ENCODE measurements around the gene ASTN2. TPM values are rescaled to one million over a fixed set of nuclear protein-coding genes. Genes with fewer than 3 reads are reported as not detected.

The ASTN2 gene
- total and polyA plus RNA-seq, 2 experiments from 2014 or later = 5.6 to 7.7 TPM

GRCh38 chr9:117400171-117400570, 14.7 kb downstream of the ASTN2 start:
- TF ChIP-seq CTCF (IDR thresholded peaks at IDR 0.05; ENCODE audit: low read depth, low read length) = no peak
- H3K4me3 ChIP-seq = no peak overlapping the region
- H3K9me3 ChIP-seq (ENCODE audit: low read depth) = no peaks in the 10 kb centered on the region
- DNase-seq (ENCODE audit: low read depth in 1 of 2, low spot score in 1 of 2) = no peak
- H3K27me3 ChIP-seq = no peaks in the 10 kb centered on the region
- H3K4me1 ChIP-seq (ENCODE audit: low read depth) = no peaks in the 10 kb centered on the region
- H3K36me3 ChIP-seq = no peaks in the 10 kb centered on the region
- no peak overlapping the region for H3K27ac ChIP-seq

- no peaks in the 10 kb centered on the region for H3K27me3 ChIP-seq
Measured at GRCh38 chr9:117395151-117395650, 19.7 kb downstream of the ASTN2 start.

GRCh38 chr9:117394655-117395054, 20.2 kb downstream of the ASTN2 start:
- Histone ChIP-seq H3K9me3 (ENCODE audit: low read depth) (no peaks in the 10 kb centered on the region), H3K4me3 (no peak overlapping the region)
- DNase-seq (ENCODE audit: low read depth in 1 of 2, low spot score in 1 of 2) = no peak

More at GRCh38 chr9:117395151-117395650, 19.7 kb downstream of the ASTN2 start:
- Histone ChIP-seq H3K27ac (no peak overlapping the region), H3K9me3 (ENCODE audit: low read depth) (no peaks in the 10 kb centered on the region), H3K36me3 (no peaks in the 10 kb centered on the region), H3K4me3 (no peak overlapping the region), H3K4me1 (ENCODE audit: low read depth) (no peaks in the 10 kb centered on the region)
- TF ChIP-seq CTCF (IDR thresholded peaks at IDR 0.05; ENCODE audit: low read depth, low read length) = no peak
- no peak for DNase-seq (ENCODE audit: low read depth in 1 of 2, low spot score in 1 of 2)

GRCh38 chr9:117392992-117393391, 21.9 kb downstream of the ASTN2 start:
- no peak for TF ChIP-seq CTCF (IDR thresholded peaks at IDR 0.05; ENCODE audit: low read depth, low read length)
- no peaks in the 10 kb centered on the region for H3K36me3 ChIP-seq
- H3K27ac ChIP-seq = no peak overlapping the region
- no peaks in the 10 kb centered on the region for H3K4me1 ChIP-seq (ENCODE audit: low read depth)
- no peaks in the 10 kb centered on the region for H3K9me3 ChIP-seq (ENCODE audit: low read depth)
- no peaks in the 10 kb centered on the region for H3K27me3 ChIP-seq
- H3K4me3 ChIP-seq = no peak overlapping the region
- no peak for DNase-seq (ENCODE audit: low read depth in 1 of 2, low spot score in 1 of 2)

More at GRCh38 chr9:117394655-117395054, 20.2 kb downstream of the ASTN2 start:
- no peak for TF ChIP-seq CTCF (IDR thresholded peaks at IDR 0.05; ENCODE audit: low read depth, low read length)
- Histone ChIP-seq H3K27ac (no peak overlapping the region), H3K4me1 (ENCODE audit: low read depth) (no peaks in the 10 kb centered on the region), H3K36me3 (no peaks in the 10 kb centered on the region), H3K27me3 (no peaks in the 10 kb centered on the region)

GRCh38 chr9:117387422-117387821, 27.4 kb downstream of the ASTN2 start:
- TF ChIP-seq CTCF (IDR thresholded peaks at IDR 0.05; ENCODE audit: low read depth, low read length) = no peak
- Histone ChIP-seq H3K4me1 (ENCODE audit: low read depth) (no peaks in the 10 kb centered on the region), H3K27me3 (no peaks in the 10 kb centered on the region), H3K36me3 (no peaks in the 10 kb centered on the region), H3K9me3 (ENCODE audit: low read depth) (no peaks in the 10 kb centered on the region), H3K4me3 (no peak overlapping the region), H3K27ac (no peak overlapping the region)
- no peak for DNase-seq (ENCODE audit: low read depth in 1 of 2, low spot score in 1 of 2)
